ENCODE measurements around the gene UBTD1. TPM values are rescaled to one million over a fixed set of nuclear protein-coding genes. Genes with fewer than 3 reads are reported as not detected.

Gene UBTD1
- total and polyA plus RNA-seq, 10 of the 15 experiments (the other 5 are each of a cell fraction or from before 2014, with no cell fraction given) = 0.04 to 1.5 (median 1.2) TPM; not detected in 1

DNA sequence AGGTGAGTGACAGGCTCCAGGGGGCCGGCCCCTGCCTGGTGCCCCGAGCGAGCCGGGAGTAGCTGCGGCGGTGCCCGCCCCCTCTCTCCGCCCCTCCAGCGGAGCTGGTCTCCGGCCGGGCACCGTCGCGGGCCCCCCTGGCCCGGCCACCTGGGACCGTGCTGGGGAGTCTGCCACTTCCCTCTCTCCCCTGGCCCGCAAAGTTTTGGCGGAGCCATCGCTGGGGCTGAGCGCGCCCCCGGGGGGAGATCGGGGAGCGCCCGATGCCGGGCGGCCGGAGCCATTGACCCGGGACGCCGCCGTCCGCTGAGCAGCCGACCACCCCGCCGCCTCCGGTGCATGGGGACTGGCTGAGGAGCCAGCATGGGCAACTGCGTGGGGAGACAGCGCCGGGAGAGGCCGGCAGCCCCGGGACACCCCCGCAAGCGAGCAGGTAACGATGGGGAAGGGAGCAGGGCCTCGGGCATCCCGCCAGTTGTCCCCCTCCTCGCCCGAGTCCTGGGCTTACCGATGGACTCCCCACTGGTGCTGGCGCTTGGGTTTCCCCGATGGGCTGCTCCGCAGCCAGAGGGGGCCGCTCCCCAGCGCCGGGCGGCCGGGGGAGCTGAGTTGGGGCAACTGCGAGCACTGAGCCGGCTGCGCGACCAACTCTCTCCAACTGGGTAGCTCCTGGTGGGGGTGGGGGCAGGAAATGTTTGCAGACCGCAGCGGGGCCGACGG lies at the start of gene UBTD1 (continued):
- TF ChIP-seq, protein P1, sequence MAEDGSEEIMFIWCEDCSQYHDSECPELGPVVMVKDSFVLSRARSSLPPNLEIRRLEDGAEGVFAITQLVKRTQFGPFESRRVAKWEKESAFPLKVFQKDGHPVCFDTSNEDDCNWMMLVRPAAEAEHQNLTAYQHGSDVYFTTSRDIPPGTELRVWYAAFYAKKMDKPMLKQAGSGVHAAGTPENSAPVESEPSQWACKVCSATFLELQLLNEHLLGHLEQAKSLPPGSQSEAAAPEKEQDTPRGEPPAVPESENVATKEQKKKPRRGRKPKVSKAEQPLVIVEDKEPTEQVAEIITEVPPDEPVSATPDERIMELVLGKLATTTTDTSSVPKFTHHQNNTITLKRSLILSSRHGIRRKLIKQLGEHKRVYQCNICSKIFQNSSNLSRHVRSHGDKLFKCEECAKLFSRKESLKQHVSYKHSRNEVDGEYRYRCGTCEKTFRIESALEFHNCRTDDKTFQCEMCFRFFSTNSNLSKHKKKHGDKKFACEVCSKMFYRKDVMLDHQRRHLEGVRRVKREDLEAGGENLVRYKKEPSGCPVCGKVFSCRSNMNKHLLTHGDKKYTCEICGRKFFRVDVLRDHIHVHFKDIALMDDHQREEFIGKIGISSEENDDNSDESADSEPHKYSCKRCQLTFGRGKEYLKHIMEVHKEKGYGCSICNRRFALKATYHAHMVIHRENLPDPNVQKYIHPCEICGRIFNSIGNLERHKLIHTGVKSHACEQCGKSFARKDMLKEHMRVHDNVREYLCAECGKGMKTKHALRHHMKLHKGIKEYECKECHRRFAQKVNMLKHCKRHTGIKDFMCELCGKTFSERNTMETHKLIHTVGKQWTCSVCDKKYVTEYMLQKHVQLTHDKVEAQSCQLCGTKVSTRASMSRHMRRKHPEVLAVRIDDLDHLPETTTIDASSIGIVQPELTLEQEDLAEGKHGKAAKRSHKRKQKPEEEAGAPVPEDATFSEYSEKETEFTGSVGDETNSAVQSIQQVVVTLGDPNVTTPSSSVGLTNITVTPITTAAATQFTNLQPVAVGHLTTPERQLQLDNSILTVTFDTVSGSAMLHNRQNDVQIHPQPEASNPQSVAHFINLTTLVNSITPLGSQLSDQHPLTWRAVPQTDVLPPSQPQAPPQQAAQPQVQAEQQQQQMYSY (CRISPR knock-in tag; IDR thresholded peaks at IDR 0.05) = no peak
- no peak for TF ChIP-seq MTA2 (IDR thresholded peaks at IDR 0.05; ENCODE audit: low read depth)
- no peak for TF ChIP-seq PAX8 (IDR thresholded peaks at IDR 0.05)
- no peak for TF ChIP-seq HDGF (IDR thresholded peaks at IDR 0.05)
- TF ChIP-seq, protein P2, sequence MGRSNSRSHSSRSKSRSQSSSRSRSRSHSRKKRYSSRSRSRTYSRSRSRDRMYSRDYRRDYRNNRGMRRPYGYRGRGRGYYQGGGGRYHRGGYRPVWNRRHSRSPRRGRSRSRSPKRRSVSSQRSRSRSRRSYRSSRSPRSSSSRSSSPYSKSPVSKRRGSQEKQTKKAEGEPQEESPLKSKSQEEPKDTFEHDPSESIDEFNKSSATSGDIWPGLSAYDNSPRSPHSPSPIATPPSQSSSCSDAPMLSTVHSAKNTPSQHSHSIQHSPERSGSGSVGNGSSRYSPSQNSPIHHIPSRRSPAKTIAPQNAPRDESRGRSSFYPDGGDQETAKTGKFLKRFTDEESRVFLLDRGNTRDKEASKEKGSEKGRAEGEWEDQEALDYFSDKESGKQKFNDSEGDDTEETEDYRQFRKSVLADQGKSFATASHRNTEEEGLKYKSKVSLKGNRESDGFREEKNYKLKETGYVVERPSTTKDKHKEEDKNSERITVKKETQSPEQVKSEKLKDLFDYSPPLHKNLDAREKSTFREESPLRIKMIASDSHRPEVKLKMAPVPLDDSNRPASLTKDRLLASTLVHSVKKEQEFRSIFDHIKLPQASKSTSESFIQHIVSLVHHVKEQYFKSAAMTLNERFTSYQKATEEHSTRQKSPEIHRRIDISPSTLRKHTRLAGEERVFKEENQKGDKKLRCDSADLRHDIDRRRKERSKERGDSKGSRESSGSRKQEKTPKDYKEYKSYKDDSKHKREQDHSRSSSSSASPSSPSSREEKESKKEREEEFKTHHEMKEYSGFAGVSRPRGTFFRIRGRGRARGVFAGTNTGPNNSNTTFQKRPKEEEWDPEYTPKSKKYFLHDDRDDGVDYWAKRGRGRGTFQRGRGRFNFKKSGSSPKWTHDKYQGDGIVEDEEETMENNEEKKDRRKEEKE (IDR thresholded peaks at IDR 0.05) = no peak
- no peak for TF ChIP-seq STAT3 (IDR thresholded peaks at IDR 0.05; ENCODE audit: low read depth, low read length)
- TF ChIP-seq, protein P3, sequence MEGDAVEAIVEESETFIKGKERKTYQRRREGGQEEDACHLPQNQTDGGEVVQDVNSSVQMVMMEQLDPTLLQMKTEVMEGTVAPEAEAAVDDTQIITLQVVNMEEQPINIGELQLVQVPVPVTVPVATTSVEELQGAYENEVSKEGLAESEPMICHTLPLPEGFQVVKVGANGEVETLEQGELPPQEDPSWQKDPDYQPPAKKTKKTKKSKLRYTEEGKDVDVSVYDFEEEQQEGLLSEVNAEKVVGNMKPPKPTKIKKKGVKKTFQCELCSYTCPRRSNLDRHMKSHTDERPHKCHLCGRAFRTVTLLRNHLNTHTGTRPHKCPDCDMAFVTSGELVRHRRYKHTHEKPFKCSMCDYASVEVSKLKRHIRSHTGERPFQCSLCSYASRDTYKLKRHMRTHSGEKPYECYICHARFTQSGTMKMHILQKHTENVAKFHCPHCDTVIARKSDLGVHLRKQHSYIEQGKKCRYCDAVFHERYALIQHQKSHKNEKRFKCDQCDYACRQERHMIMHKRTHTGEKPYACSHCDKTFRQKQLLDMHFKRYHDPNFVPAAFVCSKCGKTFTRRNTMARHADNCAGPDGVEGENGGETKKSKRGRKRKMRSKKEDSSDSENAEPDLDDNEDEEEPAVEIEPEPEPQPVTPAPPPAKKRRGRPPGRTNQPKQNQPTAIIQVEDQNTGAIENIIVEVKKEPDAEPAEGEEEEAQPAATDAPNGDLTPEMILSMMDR (IDR thresholded peaks at IDR 0.05 in 2 of 3, conservative IDR thresholded peaks at IDR 0.05 in 1 of 3; ENCODE audit: control insufficient read depth in 2 of 3, extremely low read depth in 1 of 3, insufficient read depth in 1 of 3, low read depth in 3 of 3, low read length in 3 of 3) = no peak
- no peak for TF ChIP-seq BRCA1 (IDR thresholded peaks at IDR 0.05; ENCODE audit: low read depth, low read length)
- peak; percentile 81 for TF ChIP-seq LARP7 (IDR thresholded peaks at IDR 0.05)
- TF ChIP-seq RAD51 (IDR thresholded peaks at IDR 0.05) = no peak
- TF ChIP-seq, protein P4, sequence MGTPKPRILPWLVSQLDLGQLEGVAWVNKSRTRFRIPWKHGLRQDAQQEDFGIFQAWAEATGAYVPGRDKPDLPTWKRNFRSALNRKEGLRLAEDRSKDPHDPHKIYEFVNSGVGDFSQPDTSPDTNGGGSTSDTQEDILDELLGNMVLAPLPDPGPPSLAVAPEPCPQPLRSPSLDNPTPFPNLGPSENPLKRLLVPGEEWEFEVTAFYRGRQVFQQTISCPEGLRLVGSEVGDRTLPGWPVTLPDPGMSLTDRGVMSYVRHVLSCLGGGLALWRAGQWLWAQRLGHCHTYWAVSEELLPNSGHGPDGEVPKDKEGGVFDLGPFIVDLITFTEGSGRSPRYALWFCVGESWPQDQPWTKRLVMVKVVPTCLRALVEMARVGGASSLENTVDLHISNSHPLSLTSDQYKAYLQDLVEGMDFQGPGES (IDR thresholded peaks at IDR 0.05) = no peak
- TF ChIP-seq ZNF207 (IDR thresholded peaks at IDR 0.05; ENCODE audit: borderline replicate concordance) = no peak
- no peak for TF ChIP-seq CREM (IDR thresholded peaks at IDR 0.05; ENCODE audit: low read depth)
- TF ChIP-seq, protein P5, sequence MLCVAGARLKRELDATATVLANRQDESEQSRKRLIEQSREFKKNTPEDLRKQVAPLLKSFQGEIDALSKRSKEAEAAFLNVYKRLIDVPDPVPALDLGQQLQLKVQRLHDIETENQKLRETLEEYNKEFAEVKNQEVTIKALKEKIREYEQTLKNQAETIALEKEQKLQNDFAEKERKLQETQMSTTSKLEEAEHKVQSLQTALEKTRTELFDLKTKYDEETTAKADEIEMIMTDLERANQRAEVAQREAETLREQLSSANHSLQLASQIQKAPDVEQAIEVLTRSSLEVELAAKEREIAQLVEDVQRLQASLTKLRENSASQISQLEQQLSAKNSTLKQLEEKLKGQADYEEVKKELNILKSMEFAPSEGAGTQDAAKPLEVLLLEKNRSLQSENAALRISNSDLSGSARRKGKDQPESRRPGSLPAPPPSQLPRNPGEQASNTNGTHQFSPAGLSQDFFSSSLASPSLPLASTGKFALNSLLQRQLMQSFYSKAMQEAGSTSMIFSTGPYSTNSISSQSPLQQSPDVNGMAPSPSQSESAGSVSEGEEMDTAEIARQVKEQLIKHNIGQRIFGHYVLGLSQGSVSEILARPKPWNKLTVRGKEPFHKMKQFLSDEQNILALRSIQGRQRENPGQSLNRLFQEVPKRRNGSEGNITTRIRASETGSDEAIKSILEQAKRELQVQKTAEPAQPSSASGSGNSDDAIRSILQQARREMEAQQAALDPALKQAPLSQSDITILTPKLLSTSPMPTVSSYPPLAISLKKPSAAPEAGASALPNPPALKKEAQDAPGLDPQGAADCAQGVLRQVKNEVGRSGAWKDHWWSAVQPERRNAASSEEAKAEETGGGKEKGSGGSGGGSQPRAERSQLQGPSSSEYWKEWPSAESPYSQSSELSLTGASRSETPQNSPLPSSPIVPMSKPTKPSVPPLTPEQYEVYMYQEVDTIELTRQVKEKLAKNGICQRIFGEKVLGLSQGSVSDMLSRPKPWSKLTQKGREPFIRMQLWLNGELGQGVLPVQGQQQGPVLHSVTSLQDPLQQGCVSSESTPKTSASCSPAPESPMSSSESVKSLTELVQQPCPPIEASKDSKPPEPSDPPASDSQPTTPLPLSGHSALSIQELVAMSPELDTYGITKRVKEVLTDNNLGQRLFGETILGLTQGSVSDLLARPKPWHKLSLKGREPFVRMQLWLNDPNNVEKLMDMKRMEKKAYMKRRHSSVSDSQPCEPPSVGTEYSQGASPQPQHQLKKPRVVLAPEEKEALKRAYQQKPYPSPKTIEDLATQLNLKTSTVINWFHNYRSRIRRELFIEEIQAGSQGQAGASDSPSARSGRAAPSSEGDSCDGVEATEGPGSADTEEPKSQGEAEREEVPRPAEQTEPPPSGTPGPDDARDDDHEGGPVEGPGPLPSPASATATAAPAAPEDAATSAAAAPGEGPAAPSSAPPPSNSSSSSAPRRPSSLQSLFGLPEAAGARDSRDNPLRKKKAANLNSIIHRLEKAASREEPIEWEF (IDR thresholded peaks at IDR 0.05; ENCODE audit: insufficient replicate concordance, low read depth, low read length) = no peak
- TF ChIP-seq BCL11A (IDR thresholded peaks at IDR 0.05; ENCODE audit: low read depth, low read length) = no peak

Data from GM12878 (cell line).